ENCODE data around the gene AFAP1L1. TPM values are rescaled to one million over a fixed set of nuclear protein-coding genes. Genes with fewer than 3 reads are reported as not detected.
"Not testable (repeated sequence)": the region's sequence is repeated elsewhere in the genome, so short reads cannot be mapped to it uniquely, and the experiment has no call there.

Gene AFAP1L1
- total RNA-seq, 1 donor from 2014 or later, result 8.4 TPM

GRCh38 chr5:149261246-149261645 is 10.4 kb upstream of the AFAP1L1 start:
- no peak for DNase-seq (ENCODE audit: low spot score)

GRCh38 chr5:149262315-149262714 is 9.3 kb upstream of the AFAP1L1 start:
- no peak for DNase-seq (ENCODE audit: low spot score)

- no peak for DNase-seq (ENCODE audit: low spot score)
Measured at GRCh38 chr5:149264439-149265067, 7.1 kb upstream of the AFAP1L1 start.

- no peak for DNase-seq (ENCODE audit: low spot score)
Measured at GRCh38 chr5:149265068-149265465, 6.6 kb upstream of the AFAP1L1 start.

- DNase-seq (ENCODE audit: low spot score), result no peak
Measured at GRCh38 chr5:149265597-149265996, 6.1 kb upstream of the AFAP1L1 start.

- DNase-seq (ENCODE audit: low spot score), result no peak
Measured at GRCh38 chr5:149267241-149267973, 4.3 kb upstream of the AFAP1L1 start.

GRCh38 chr5:149268928-149269557 is 2.6 kb upstream of the AFAP1L1 start:
- no peak for DNase-seq (ENCODE audit: low spot score)

- DNase-seq (ENCODE audit: low spot score), result no peak
Measured at GRCh38 chr5:149271195-149271715, 404 bp upstream of the AFAP1L1 start.

GRCh38 chr5:149272781-149273180 is 1.1 kb downstream of the AFAP1L1 start:
- not testable (repeated sequence) for DNase-seq (ENCODE audit: low spot score)

GRCh38 chr5:149273237-149273636 is 1.6 kb downstream of the AFAP1L1 start:
- no peak for DNase-seq (ENCODE audit: low spot score)

GRCh38 chr5:149273950-149274349 is 2.3 kb downstream of the AFAP1L1 start:
- DNase-seq (ENCODE audit: low spot score), result no peak

GRCh38 chr5:149274939-149275338 is 3.3 kb downstream of the AFAP1L1 start:
- no peak for DNase-seq (ENCODE audit: low spot score)

- no peak for DNase-seq (ENCODE audit: low spot score)
Measured at GRCh38 chr5:149277801-149278200, 6.1 kb downstream of the AFAP1L1 start.

- DNase-seq (ENCODE audit: low spot score), result no peak
Measured at GRCh38 chr5:149278451-149279210, 7.0 kb downstream of the AFAP1L1 start.

- no peak for DNase-seq (ENCODE audit: low spot score)
Measured at GRCh38 chr5:149279661-149280060, 8.0 kb downstream of the AFAP1L1 start.

GRCh38 chr5:149280124-149280523 is 8.5 kb downstream of the AFAP1L1 start:
- DNase-seq (ENCODE audit: low spot score), result no peak

- no peak for DNase-seq (ENCODE audit: low spot score)
Measured at GRCh38 chr5:149280802-149281201, 9.1 kb downstream of the AFAP1L1 start.

- DNase-seq (ENCODE audit: low spot score), result no peak
Measured at GRCh38 chr5:149282027-149282965, 10.6 kb downstream of the AFAP1L1 start.

GRCh38 chr5:149282966-149283332 is 11.3 kb downstream of the AFAP1L1 start:
- no peak for DNase-seq (ENCODE audit: low spot score)

- no peak for DNase-seq (ENCODE audit: low spot score)
Measured at GRCh38 chr5:149283626-149284480, 12.2 kb downstream of the AFAP1L1 start.

All from ureter (tissue), 1 donor.